Measurements from ENCODE around the gene MCC.

The MCC gene

GRCh38 chr5:113218200-113218599 lies 270.1 kb downstream of the MCC start:
- no peaks in the 10 kb centered on the region for H3K27me3 Mint-ChIP-seq
- DNase-seq (no peak), ATAC-seq (no peak)
- no peak overlapping the region for H3K4me3 Mint-ChIP-seq
- H3K9me3 Mint-ChIP-seq: no peaks in the 10 kb centered on the region
- no peak overlapping the region for H3K27ac Mint-ChIP-seq
- H3K4me1 Mint-ChIP-seq: no peaks in the 10 kb centered on the region

- no peaks in the 10 kb centered on the region for H3K9me3 Mint-ChIP-seq
- no peak for ATAC-seq
- no peak overlapping the region for H3K27ac Mint-ChIP-seq
- no peak for DNase-seq
- no peak overlapping the region for H3K4me3 Mint-ChIP-seq
- no peaks in the 10 kb centered on the region for H3K27me3 Mint-ChIP-seq
- H3K4me1 Mint-ChIP-seq: no peaks in the 10 kb centered on the region
These were observed 270.6 kb downstream of the MCC start for GRCh38 chr5:113217619-113218184.

DNA sequence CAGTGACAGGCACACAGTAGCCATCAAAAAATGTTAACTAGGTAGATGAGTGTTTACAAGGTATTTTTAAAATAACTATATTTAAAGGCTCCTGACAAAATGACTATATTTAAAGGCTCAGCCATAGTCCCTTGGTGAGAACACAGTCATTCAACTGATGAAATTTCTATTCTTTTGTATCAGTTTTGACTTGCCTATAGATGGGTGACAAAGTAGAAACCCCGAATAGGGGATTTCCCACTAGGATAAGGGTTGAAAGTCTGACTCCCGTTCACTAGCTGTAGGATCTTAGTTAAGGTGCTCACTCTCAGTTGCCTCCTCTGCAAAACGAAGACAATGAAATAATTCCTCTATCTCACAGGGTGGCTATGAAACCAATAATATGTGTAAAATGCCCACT lies 271.7 kb downstream of the MCC start:
- H3K9me3 Mint-ChIP-seq: no peaks in the 10 kb centered on the region

GRCh38 chr5:113215401-113216060 lies 272.7 kb downstream of the MCC start:
- DNase-seq: no peak
- no peak overlapping the region for H3K4me3 Mint-ChIP-seq
- H3K9me3 Mint-ChIP-seq: no peaks in the 10 kb centered on the region
- H3K27me3 Mint-ChIP-seq: no peaks in the 10 kb centered on the region
- H3K27ac Mint-ChIP-seq: no peak overlapping the region
- no peaks in the 10 kb centered on the region for H3K4me1 Mint-ChIP-seq
- no peak for ATAC-seq

More for the DNA sequence above, 271.7 kb downstream of the MCC start:
- no peak overlapping the region for H3K4me3 Mint-ChIP-seq
- ATAC-seq: peak; percentile 79
- DNase-seq: no peak
- no peaks in the 10 kb centered on the region for H3K27me3 Mint-ChIP-seq
- no peaks in the 10 kb centered on the region for H3K4me1 Mint-ChIP-seq
- no peak overlapping the region for H3K27ac Mint-ChIP-seq

- no peak overlapping the region for H3K4me3 Mint-ChIP-seq
- peak overlapping the region in 1 of 2 donors; percentile 4 for H3K27ac Mint-ChIP-seq
- no peak for DNase-seq
- H3K4me1 Mint-ChIP-seq: no peaks in the 10 kb centered on the region
- H3K27me3 Mint-ChIP-seq: no peaks in the 10 kb centered on the region
- no peaks in the 10 kb centered on the region for H3K9me3 Mint-ChIP-seq
- ATAC-seq: no peak
These were observed 273.5 kb downstream of the MCC start for GRCh38 chr5:113214606-113215323.

GRCh38 chr5:113213551-113214425 lies 274.5 kb downstream of the MCC start:
- ATAC-seq: no peak
- no peak for DNase-seq
- Mint-ChIP-seq H3K9me3 (no peaks in the 10 kb centered on the region), H3K4me1 (no peaks in the 10 kb centered on the region), H3K27me3 (no peaks in the 10 kb centered on the region), H3K27ac (no peak overlapping the region), H3K4me3 (no peak overlapping the region)

- no peak for ATAC-seq
- no peak overlapping the region for H3K4me3 Mint-ChIP-seq
- H3K27ac Mint-ChIP-seq: no peak overlapping the region
- H3K27me3 Mint-ChIP-seq: no peaks in the 10 kb centered on the region
- no peak for DNase-seq
- no peaks in the 10 kb centered on the region for H3K9me3 Mint-ChIP-seq
- H3K4me1 Mint-ChIP-seq: no peaks in the 10 kb centered on the region
These were observed 275.9 kb downstream of the MCC start for GRCh38 chr5:113212244-113212920.

GRCh38 chr5:113209498-113209897 lies 278.8 kb downstream of the MCC start:
- DNase-seq (no peak), ATAC-seq (no peak)
- H3K4me3 Mint-ChIP-seq: no peak overlapping the region
- H3K4me1 Mint-ChIP-seq: no peaks in the 10 kb centered on the region
- H3K9me3 Mint-ChIP-seq: no peaks in the 10 kb centered on the region
- H3K27me3 Mint-ChIP-seq: no peaks in the 10 kb centered on the region
- H3K27ac Mint-ChIP-seq: no peak overlapping the region

DNA sequence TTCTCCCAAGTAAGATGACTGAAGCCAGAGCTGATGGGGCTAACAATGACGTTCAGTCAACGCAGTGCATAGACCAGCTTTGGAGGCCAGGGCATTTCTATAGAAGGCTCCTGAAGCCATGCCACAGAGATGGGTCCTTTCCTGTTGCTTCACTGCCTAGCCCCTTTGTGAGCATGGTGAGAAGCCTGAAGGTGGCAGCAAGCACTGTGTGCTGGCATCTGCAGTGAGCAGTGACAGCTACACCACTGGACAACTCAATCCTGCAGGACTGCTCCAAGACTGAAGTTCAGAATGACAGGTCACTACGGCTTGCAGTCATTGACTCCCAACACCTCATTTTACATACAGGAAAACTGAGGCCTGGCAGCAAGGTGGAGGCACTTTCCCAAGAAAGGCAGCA lies 282.4 kb downstream of the MCC start:
- no peak for DNase-seq
- no peaks in the 10 kb centered on the region for H3K27me3 Mint-ChIP-seq
- no peak overlapping the region for H3K27ac Mint-ChIP-seq
- ATAC-seq: no peak
- H3K4me3 Mint-ChIP-seq: no peak overlapping the region
- H3K9me3 Mint-ChIP-seq: no peaks in the 10 kb centered on the region
- H3K4me1 Mint-ChIP-seq: no peaks in the 10 kb centered on the region

DNA sequence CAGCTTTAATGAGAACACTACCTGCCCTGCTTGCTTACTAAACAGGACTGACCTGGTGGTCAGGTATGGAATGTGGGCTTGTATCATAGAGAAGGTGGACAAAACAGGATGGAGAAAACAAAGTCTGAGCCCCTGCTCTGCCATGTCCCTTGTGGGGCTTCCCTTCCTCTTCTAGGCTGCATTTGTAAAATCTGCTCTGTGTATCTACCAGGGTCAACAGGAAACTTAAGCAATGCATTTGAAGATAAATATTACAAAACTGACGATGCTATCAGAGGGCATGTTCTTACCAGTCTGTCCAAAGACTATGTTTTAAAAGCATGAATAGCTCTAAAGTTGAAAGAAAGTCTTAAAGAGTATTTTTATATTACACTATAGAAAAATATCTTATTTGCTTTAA lies 282.9 kb downstream of the MCC start:
- Mint-ChIP-seq H3K4me3 (no peak overlapping the region), H3K27me3 (no peaks in the 10 kb centered on the region), H3K9me3 (no peaks in the 10 kb centered on the region), H3K27ac (peak overlapping the region in 1 of 2 donors; percentile 75), H3K4me1 (no peaks in the 10 kb centered on the region)
- ATAC-seq: no peak
- DNase-seq: no peak

DNA sequence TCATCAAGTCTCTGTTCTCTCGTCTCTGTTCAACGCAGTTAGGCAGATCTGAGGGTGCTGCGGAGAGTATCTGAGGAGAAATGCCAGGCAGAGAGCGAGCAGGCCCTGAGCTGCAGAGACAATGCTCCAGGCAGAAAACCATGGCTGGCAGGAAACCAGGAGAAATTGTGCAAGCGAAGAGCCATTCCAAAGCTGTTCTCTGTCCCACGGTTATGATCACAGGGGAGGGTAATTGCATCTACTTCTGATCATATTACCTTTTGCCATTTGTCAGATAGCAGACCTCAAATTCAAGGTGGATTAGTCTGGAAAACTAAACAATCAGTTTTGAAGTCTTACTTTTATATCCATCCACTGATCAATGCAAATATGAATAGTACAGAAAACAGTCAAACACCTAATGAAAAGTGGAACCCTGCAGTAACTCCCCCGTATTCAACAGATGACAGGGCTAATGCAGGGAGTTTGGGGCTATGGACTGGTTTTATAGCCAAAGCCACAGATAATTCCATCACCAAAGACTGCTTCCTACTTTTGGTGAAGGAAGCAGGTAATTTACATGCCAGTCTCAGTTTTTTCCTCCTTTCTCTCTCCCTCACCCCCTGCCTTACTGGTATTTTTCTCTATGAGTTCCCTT lies 283.6 kb downstream of the MCC start:
- Mint-ChIP-seq H3K4me1 (no peaks in the 10 kb centered on the region), H3K27ac (no peak overlapping the region)

DNA sequence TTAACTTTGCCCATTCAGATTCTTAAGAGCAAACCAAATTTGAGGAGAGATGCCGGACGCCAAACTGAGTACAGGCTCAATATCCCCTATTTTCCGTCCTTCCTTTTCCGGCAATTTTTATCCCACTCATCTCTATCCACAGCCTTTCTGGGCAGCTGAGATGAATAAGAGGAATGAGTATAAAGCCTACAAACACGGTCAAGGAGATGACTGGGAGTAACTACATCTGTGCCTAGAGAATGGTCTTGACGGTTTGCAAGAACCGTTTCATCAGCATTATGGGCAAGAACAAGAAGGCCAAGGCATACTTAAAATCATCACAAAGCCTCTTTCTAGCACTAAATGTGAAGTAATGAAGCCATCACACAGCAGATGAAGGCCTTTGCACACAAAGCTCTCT lies 284.3 kb downstream of the MCC start:
- Mint-ChIP-seq H3K9me3 (no peaks in the 10 kb centered on the region), H3K27me3 (no peaks in the 10 kb centered on the region), H3K27ac (no peak overlapping the region), H3K4me1 (no peaks in the 10 kb centered on the region), H3K4me3 (no peak overlapping the region)
- DNase-seq: no peak
- no peak for ATAC-seq

More for the DNA sequence above, 283.6 kb downstream of the MCC start:
- no peaks in the 10 kb centered on the region for H3K9me3 Mint-ChIP-seq
- DNase-seq (no peak), ATAC-seq (no peak)
- no peak overlapping the region for H3K4me3 Mint-ChIP-seq
- no peaks in the 10 kb centered on the region for H3K27me3 Mint-ChIP-seq

GRCh38 chr5:113202746-113203716 lies 285.2 kb downstream of the MCC start:
- Mint-ChIP-seq H3K9me3 (no peaks in the 10 kb centered on the region), H3K4me1 (no peaks in the 10 kb centered on the region), H3K27ac (no peak overlapping the region), H3K27me3 (no peaks in the 10 kb centered on the region), H3K4me3 (no peak overlapping the region)
- no peak for ATAC-seq
- DNase-seq: no peak

GRCh38 chr5:113202287-113202686 lies 286.0 kb downstream of the MCC start:
- Mint-ChIP-seq H3K4me3 (no peak overlapping the region), H3K27me3 (no peaks in the 10 kb centered on the region), H3K4me1 (peaks cover 5% of the 10 kb centered on the region), H3K27ac (no peak overlapping the region), H3K9me3 (no peaks in the 10 kb centered on the region)
- no peak for ATAC-seq
- DNase-seq: no peak
